Measurements from ENCODE around the gene WHRN. TPM values are rescaled to one million over a fixed set of nuclear protein-coding genes. Genes with fewer than 3 reads are reported as not detected.

WHRN gene
- total RNA-seq, 2 experiments from 2014 or later, result 0.19 to 2.1 TPM

DNA sequence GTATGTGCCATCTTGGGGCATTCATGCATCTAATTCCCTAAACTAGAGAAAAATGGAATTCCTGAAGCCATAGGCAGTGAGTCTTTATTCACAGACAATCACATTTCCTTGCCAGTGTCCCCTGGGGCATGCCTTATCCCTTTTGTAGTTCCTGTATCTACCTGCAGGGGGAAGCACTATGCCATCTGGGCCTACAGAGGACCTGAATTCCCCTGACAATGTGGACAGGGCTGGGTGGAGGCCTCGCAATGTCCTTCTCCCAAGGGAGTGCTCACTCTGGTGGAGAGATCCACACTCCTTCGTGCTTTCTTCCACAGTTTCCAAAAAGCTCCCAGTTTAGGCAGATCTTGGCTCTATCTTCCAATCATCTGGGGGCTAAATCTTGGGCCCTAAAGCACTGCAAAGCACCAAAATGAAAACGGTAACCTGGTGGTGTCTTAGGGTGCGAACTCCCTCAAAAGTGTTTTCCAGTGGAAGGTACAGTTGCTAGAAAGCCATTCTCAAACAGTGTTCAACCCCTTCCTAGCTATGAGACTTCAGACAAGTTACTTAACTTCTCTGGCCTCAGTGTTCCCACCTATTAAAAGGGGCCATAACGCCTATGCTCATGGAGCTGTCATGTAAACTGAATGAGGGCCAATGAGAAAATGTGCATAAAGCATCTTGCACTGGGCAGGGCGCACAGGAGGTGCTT lies 17.5 kb downstream of the WHRN start:
- Histone ChIP-seq H2AFZ (ENCODE audit: low read length) (no peak overlapping the region), H3K79me2 (ENCODE audit: insufficient read depth, low read depth, low read length) (no peaks in the 10 kb centered on the region), H3K4me3 (ENCODE audit: low read depth, low read length, poor library complexity, severe bottlenecking) (no peak overlapping the region), H3K27ac (ENCODE audit: low read depth, low read length, poor library complexity, severe bottlenecking) (no peak overlapping the region), H3K9me3 (ENCODE audit: low read length) (no peaks in the 10 kb centered on the region), H3K9me2 (ENCODE audit: insufficient read depth, low read length) (no peaks in the 10 kb centered on the region), H4K20me1 (ENCODE audit: insufficient read depth, low read length) (no peaks in the 10 kb centered on the region), H3K36me3 (ENCODE audit: insufficient read depth, low read length) (no peaks in the 10 kb centered on the region), H3K4me2 (ENCODE audit: low read length) (no peak overlapping the region), H3K4me1 (ENCODE audit: insufficient read depth, low read length, poor library complexity, severe bottlenecking) (no peaks in the 10 kb centered on the region)
- TF ChIP-seq CTCF (conservative IDR thresholded peaks at IDR 0.05; ENCODE audit: low read length) (peak; percentile 93), EZH2phosphoT487 (IDR thresholded peaks at IDR 0.05; ENCODE audit: borderline replicate concordance, low read depth, low read length) (no peak)
- POLR2A ChIA-PET, result interaction anchor here (0.6 to 0.7 kb wide), 2 partner anchors 31 to 122 kb away, joined by 3 to 4 read pairs; no protein-coding TSS in a partner anchor
- DNase-seq (ENCODE audit: low spot score), result peak; percentile 77
- CTCF ChIA-PET (ENCODE audit: unreplicated experiment), result interaction anchor here (1.1 to 1.4 kb wide), 2 partner anchors 20 to 165 kb away, joined by 3 to 6 read pairs; no protein-coding TSS in a partner anchor
- intact Hi-C loops (cut with micrococcal nuclease; ENCODE audit: unreplicated experiment), result loop anchor here (1.0 to 5.0 kb wide), 3 partner anchors 20 to 166 kb away; no protein-coding TSS in a partner anchor
- no TSS peak for BruUV-seq (replicated peaks)

DNA sequence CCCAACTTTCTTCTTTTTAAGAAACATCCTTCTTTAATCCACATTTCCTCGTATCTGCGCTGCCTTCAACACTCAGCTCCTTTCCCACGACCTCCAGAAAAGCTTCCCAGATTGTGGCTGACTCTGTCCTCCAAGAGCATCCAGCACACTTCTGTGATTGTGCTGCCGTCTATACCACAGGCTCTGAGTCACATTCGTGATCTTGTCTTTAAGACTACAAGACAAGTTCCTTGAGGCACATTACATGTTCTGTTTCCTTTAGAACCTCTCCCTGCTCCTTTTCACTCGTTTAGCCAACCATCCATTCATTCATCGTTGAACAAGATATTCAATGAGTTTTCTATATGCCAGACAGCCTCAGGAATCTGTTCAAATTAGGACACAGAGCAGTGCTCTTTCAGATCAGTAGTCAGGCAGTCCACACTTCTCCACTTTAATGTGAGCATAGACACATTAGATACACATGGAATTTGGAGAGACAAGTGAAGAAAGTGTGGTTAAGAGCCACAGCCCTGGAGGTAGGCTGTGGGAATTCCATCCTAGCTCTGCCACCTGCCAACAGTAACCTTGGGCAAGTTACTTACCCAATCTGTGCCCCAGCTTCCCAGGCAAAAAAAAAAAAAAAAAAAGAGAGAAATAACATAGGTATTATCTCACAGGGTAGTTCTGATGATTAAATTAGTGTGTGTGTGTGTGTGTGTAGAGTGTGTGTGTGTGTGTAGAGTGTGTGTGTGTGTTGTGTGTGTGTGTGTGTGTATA lies 18.9 kb downstream of the WHRN start:
- H3K9me2 ChIP-seq (ENCODE audit: insufficient read depth, low read length), result no peaks in the 10 kb centered on the region
- H2AFZ ChIP-seq (ENCODE audit: low read length), result no peak overlapping the region
- BruUV-seq (replicated peaks), result no TSS peak
- no peak for DNase-seq (ENCODE audit: low spot score)
- POLR2A ChIA-PET, result interaction anchor here (0.6 to 0.7 kb wide), 2 partner anchors 75 to 1808 kb away, joined by 4 read pairs; no protein-coding TSS in a partner anchor
- no peaks in the 10 kb centered on the region for H3K9me3 ChIP-seq (ENCODE audit: low read length)
- H3K4me1 ChIP-seq (ENCODE audit: insufficient read depth, low read length, poor library complexity, severe bottlenecking), result no peaks in the 10 kb centered on the region
- no peak overlapping the region for H3K27ac ChIP-seq (ENCODE audit: low read depth, low read length, poor library complexity, severe bottlenecking)
- H3K4me3 ChIP-seq (ENCODE audit: low read depth, low read length, poor library complexity, severe bottlenecking), result no peak overlapping the region
- H4K20me1 ChIP-seq (ENCODE audit: insufficient read depth, low read length), result no peaks in the 10 kb centered on the region
- H3K4me2 ChIP-seq (ENCODE audit: low read length), result no peak overlapping the region
- no peaks in the 10 kb centered on the region for H3K36me3 ChIP-seq (ENCODE audit: insufficient read depth, low read length)
- H3K79me2 ChIP-seq (ENCODE audit: insufficient read depth, low read depth, low read length), result no peaks in the 10 kb centered on the region
- intact Hi-C loops (cut with micrococcal nuclease; ENCODE audit: unreplicated experiment), result loop anchor here (5.0 kb wide), 1 partner anchor 79 kb away; no protein-coding TSS in a partner anchor
- TF ChIP-seq EZH2phosphoT487 (IDR thresholded peaks at IDR 0.05; ENCODE audit: borderline replicate concordance, low read depth, low read length), result no peak
- TF ChIP-seq CTCF (conservative IDR thresholded peaks at IDR 0.05; ENCODE audit: low read length), result no peak
- CTCF ChIA-PET (ENCODE audit: unreplicated experiment), result interaction anchor here (0.6 to 1.4 kb wide), 3 partner anchors 21 to 166 kb away, joined by 3 to 6 read pairs (median 3); no protein-coding TSS in a partner anchor

Data from OCI-LY7 (cell line).